Right forelimb (tissue), 1 donor: ENCODE measurements around the gene EPGN.

Source experiments
- DNase-seq: peaks from one replicate; pipeline ENCODE4 v3.0.0-alpha.2; 2018

The EPGN gene

GRCh38 chr4:74308215-74308614 lies at the start of gene EPGN:
Gene EPGN (plus strand): TSS chr4:74308470. CDS start chr4:74308534, 64 bp downstream.
- no peak for DNase-seq

GRCh38 chr4:74258963-74259362 lies 49.3 kb upstream of the EPGN start:
- no peak for DNase-seq

- no peak for DNase-seq
Observed at GRCh38 chr4:74260036-74260435, 48.2 kb upstream of the EPGN start.

- no peak for DNase-seq
Observed at GRCh38 chr4:74262522-74262921, 45.7 kb upstream of the EPGN start.

GRCh38 chr4:74263551-74263950 lies 44.7 kb upstream of the EPGN start:
- no peak for DNase-seq

- no peak for DNase-seq
Observed at GRCh38 chr4:74266081-74266480, 42.2 kb upstream of the EPGN start.

GRCh38 chr4:74267998-74268606 lies 40.2 kb upstream of the EPGN start:
- no peak for DNase-seq

- no peak for DNase-seq
Observed at GRCh38 chr4:74268643-74269042, 39.6 kb upstream of the EPGN start.

- DNase-seq = no peak
Observed at GRCh38 chr4:74278490-74278889, 29.8 kb upstream of the EPGN start.

- DNase-seq = no peak
Observed at GRCh38 chr4:74279716-74280115, 28.6 kb upstream of the EPGN start.

GRCh38 chr4:74282926-74283325 lies 25.3 kb upstream of the EPGN start:
- DNase-seq = no peak

GRCh38 chr4:74283614-74284013 lies 24.7 kb upstream of the EPGN start:
- no peak for DNase-seq

- no peak for DNase-seq
Observed at GRCh38 chr4:74284053-74284452, 24.2 kb upstream of the EPGN start.

- no peak for DNase-seq
Observed at GRCh38 chr4:74287164-74287563, 21.1 kb upstream of the EPGN start.

GRCh38 chr4:74287791-74288190 lies 20.5 kb upstream of the EPGN start:
- DNase-seq = no peak

GRCh38 chr4:74291471-74291870 lies 16.8 kb upstream of the EPGN start:
- no peak for DNase-seq

- no peak for DNase-seq
Observed at GRCh38 chr4:74292111-74292870, 16.0 kb upstream of the EPGN start.

GRCh38 chr4:74293558-74293957 lies 14.7 kb upstream of the EPGN start:
- DNase-seq = no peak

- no peak for DNase-seq
Observed at GRCh38 chr4:74294681-74295080, 13.6 kb upstream of the EPGN start.

- DNase-seq = no peak
Observed at GRCh38 chr4:74297539-74297938, 10.7 kb upstream of the EPGN start.

- DNase-seq = no peak
Observed at GRCh38 chr4:74304095-74304625, 4.1 kb upstream of the EPGN start.

GRCh38 chr4:74305000-74305399 lies 3.3 kb upstream of the EPGN start:
- DNase-seq = no peak

- DNase-seq = no peak
Observed at GRCh38 chr4:74307170-74307569, 1.1 kb upstream of the EPGN start.

GRCh38 chr4:74309223-74309622 lies 953 bp downstream of the EPGN start:
- DNase-seq = no peak
